Measurements from ENCODE around the gene PRR12.

- TF ChIP-seq CTCF (IDR thresholded peaks at IDR 0.05) (no peak), EZH2 (IDR thresholded peaks at IDR 0.05; ENCODE audit: borderline replicate concordance, insufficient read depth, low read depth, low read length, poor library complexity, severe bottlenecking) (no peak)
Measured at GRCh38 chr19:49631014-49631588, 40.1 kb downstream of the PRR12 start.
